ENCODE data around the gene PKMYT1. TPM values are rescaled to one million over a fixed set of nuclear protein-coding genes. Genes with fewer than 3 reads are reported as not detected.

PKMYT1 gene
- total and polyA plus RNA-seq, 2 donors (not counting 1 experiment from before 2014, with no cell fraction given), result 1.2 to 2.7 TPM

DNA sequence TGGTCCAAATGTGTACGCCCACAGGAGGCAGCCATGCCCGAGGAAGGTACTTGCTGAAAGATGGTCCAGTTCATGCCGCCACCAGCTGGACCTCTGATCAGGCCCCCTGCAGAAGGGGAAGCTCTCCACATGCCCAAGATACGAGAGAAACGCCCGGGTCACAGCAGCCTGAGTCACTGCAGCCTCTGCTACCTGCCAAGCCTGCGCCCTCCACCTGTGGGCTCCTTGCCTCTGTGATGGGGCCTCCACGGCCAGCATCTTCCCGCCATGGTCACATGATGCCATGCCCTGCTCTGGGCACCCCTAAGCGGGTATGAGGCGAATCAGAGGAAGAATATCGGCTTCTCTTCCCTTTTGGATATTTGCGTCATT lies 29.9 kb downstream of the PKMYT1 start:
- TF ChIP-seq, protein P1, sequence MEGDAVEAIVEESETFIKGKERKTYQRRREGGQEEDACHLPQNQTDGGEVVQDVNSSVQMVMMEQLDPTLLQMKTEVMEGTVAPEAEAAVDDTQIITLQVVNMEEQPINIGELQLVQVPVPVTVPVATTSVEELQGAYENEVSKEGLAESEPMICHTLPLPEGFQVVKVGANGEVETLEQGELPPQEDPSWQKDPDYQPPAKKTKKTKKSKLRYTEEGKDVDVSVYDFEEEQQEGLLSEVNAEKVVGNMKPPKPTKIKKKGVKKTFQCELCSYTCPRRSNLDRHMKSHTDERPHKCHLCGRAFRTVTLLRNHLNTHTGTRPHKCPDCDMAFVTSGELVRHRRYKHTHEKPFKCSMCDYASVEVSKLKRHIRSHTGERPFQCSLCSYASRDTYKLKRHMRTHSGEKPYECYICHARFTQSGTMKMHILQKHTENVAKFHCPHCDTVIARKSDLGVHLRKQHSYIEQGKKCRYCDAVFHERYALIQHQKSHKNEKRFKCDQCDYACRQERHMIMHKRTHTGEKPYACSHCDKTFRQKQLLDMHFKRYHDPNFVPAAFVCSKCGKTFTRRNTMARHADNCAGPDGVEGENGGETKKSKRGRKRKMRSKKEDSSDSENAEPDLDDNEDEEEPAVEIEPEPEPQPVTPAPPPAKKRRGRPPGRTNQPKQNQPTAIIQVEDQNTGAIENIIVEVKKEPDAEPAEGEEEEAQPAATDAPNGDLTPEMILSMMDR (conservative IDR thresholded peaks at IDR 0.05 in 1 of 2, IDR thresholded peaks at IDR 0.05 in 1 of 2; ENCODE audit: low read depth in 1 of 2, low read length in 2 of 2), result no peak
- no peak for TF ChIP-seq EZH2 (IDR thresholded peaks at IDR 0.05; ENCODE audit: low read length, missing control alignments)
- H3K79me2 ChIP-seq (ENCODE audit: control insufficient read depth, insufficient read depth, low read length), result no peaks in the 10 kb centered on the region
- H3K4me1 ChIP-seq (ENCODE audit: control insufficient read depth, extremely low read depth, insufficient read depth, low read length), result no peaks in the 10 kb centered on the region

DNA sequence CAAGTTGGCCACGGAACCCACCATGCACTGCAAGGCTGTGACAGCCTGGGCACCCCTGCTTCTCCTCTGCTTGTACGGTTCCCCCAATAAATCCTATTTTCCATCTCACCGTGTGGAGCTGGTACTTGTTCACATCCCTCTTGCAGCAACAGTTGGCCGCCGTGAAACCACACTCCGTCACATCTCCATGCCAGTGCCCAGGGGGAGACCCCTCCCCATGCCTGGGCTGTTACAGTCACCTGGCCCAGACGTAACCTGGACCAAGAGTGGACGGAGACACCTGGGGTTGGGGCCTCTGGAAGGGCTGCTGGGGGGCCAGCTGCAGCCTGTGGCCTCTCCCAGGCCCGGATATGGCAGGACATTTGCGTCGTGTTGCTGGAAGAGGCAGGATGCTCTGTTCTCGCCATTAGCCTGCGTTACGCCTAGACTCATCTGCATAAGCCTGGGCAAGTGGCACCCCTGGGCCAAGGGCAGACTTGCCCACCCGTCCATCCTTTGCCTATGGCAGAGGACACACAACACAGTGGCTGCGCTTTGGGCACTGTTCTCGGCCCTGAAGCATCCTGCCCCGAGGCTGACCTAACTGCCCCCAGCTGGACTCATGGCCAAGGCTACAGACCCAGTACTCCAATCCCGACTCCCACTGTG lies 30.4 kb downstream of the PKMYT1 start:
- H3K27ac ChIP-seq (ENCODE audit: insufficient read depth, low read length), result no peak overlapping the region
- H3K27me3 ChIP-seq (ENCODE audit: control insufficient read depth, insufficient read depth, low read length), result peaks cover 7% of the 10 kb centered on the region
- no peak for DNase-seq (ENCODE audit: low read depth in 2 of 2)
- H3K4me3 ChIP-seq (replicated peaks in 1 of 4; ENCODE audit: control extremely low read depth in 1 of 4, insufficient read depth in 1 of 4, low read depth in 3 of 4, low read length in 4 of 4), result no peak overlapping the region
- H3K4me2 ChIP-seq (ENCODE audit: extremely low read depth, insufficient read depth, low read length), result no peak overlapping the region
- peaks cover 5% of the 10 kb centered on the region for H3K36me3 ChIP-seq (ENCODE audit: control insufficient read depth, insufficient read depth, low read length)
- TF ChIP-seq, protein P1 (conservative IDR thresholded peaks at IDR 0.05 in 1 of 2, IDR thresholded peaks at IDR 0.05 in 1 of 2; ENCODE audit: low read depth in 1 of 2, low read length in 2 of 2), result no peak
- TF ChIP-seq EZH2 (IDR thresholded peaks at IDR 0.05; ENCODE audit: low read length, missing control alignments), result no peak
- no peak overlapping the region for H3K9ac ChIP-seq (ENCODE audit: insufficient read depth, low read length)
- no peaks in the 10 kb centered on the region for H3K4me1 ChIP-seq (ENCODE audit: control insufficient read depth, extremely low read depth, insufficient read depth, low read length)
- H4K20me1 ChIP-seq (ENCODE audit: control insufficient read depth, extremely low read depth, insufficient read depth, low read length), result no peaks in the 10 kb centered on the region
- H3K79me2 ChIP-seq (ENCODE audit: control insufficient read depth, insufficient read depth, low read length), result no peaks in the 10 kb centered on the region
- H2AFZ ChIP-seq (ENCODE audit: low read length), result no peak overlapping the region
- H3K9me3 ChIP-seq (ENCODE audit: control insufficient read depth, insufficient read depth, low read depth, low read length), result no peaks in the 10 kb centered on the region

More for the DNA sequence above, 29.9 kb downstream of the PKMYT1 start:
- no peak overlapping the region for H2AFZ ChIP-seq (ENCODE audit: low read length)
- no peak overlapping the region for H3K27ac ChIP-seq (ENCODE audit: insufficient read depth, low read length)
- H4K20me1 ChIP-seq (ENCODE audit: control insufficient read depth, extremely low read depth, insufficient read depth, low read length), result no peaks in the 10 kb centered on the region
- H3K9me3 ChIP-seq (ENCODE audit: control insufficient read depth, insufficient read depth, low read depth, low read length), result no peaks in the 10 kb centered on the region
- no peak for DNase-seq (ENCODE audit: low read depth in 2 of 2)
- peaks cover 7% of the 10 kb centered on the region for H3K27me3 ChIP-seq (ENCODE audit: control insufficient read depth, insufficient read depth, low read length)
- H3K4me2 ChIP-seq (ENCODE audit: extremely low read depth, insufficient read depth, low read length), result no peak overlapping the region
- H3K9ac ChIP-seq (ENCODE audit: insufficient read depth, low read length), result no peak overlapping the region
- H3K4me3 ChIP-seq (replicated peaks in 1 of 4; ENCODE audit: control extremely low read depth in 1 of 4, insufficient read depth in 1 of 4, low read depth in 3 of 4, low read length in 4 of 4), result no peak overlapping the region
- peaks cover 5% of the 10 kb centered on the region for H3K36me3 ChIP-seq (ENCODE audit: control insufficient read depth, insufficient read depth, low read length)

DNA sequence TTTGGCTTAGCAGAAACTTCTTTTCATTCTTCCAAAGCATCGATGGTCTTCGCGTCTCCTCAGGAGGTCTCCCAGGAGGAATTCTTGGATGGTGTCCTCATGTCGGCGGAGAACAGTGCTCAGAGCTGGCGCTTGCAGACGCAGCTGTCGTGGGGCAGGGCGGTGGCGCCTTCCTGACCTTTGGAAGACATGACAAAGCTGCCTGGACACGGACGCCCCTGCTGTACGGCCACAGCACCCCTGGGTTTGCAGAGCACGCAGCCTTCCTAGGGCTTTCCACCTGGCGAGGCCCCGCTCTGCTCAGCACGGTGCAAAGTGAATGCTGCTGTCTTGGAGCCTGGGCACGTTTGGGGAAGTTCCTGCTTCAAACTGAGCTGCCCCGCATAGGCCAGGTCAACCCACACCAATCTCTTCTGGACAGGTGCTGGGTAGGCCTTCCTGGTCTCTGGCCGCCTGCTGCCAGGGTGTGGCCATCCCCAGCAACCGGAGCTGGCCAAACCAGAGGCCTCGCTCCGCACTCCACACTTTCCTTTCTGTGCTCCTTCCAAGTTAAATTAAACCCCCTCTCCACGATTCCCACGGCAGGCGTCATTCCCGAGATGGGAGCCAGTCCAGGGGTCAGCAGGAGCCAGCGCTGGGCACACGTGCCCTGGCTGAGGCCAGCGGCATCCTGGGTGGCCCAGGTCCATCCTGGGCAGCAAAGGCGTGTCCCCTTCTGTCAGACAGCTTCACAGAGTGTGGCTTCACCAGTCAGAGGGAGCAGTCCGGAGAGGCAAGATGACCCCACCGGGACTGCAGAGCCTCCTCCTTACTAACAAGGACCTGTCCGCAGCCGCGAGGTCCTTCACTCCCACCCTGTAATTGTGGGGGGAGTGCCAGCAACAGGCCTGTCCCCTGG lies 31.2 kb downstream of the PKMYT1 start:
- no peak for DNase-seq (ENCODE audit: low read depth in 2 of 2)
- TF ChIP-seq, protein P1 (conservative IDR thresholded peaks at IDR 0.05 in 1 of 2, IDR thresholded peaks at IDR 0.05 in 1 of 2; ENCODE audit: low read depth in 1 of 2, low read length in 2 of 2), result no peak
- no peak for TF ChIP-seq EZH2 (IDR thresholded peaks at IDR 0.05; ENCODE audit: low read length, missing control alignments)

More for the DNA sequence above, 31.2 kb downstream of the PKMYT1 start:
- Histone ChIP-seq H3K9me3 (ENCODE audit: control insufficient read depth, insufficient read depth, low read depth, low read length) (no peaks in the 10 kb centered on the region), H3K4me1 (ENCODE audit: control insufficient read depth, extremely low read depth, insufficient read depth, low read length) (no peaks in the 10 kb centered on the region), H3K36me3 (ENCODE audit: control insufficient read depth, insufficient read depth, low read length) (peaks cover 5% of the 10 kb centered on the region), H3K4me2 (ENCODE audit: extremely low read depth, insufficient read depth, low read length) (no peak overlapping the region), H2AFZ (ENCODE audit: low read length) (no peak overlapping the region), H3K9ac (ENCODE audit: insufficient read depth, low read length) (no peak overlapping the region), H3K27ac (ENCODE audit: insufficient read depth, low read length) (no peak overlapping the region), H4K20me1 (ENCODE audit: control insufficient read depth, extremely low read depth, insufficient read depth, low read length) (no peaks in the 10 kb centered on the region), H3K27me3 (ENCODE audit: control insufficient read depth, insufficient read depth, low read length) (peaks cover 6% of the 10 kb centered on the region), H3K4me3 (replicated peaks in 1 of 4; ENCODE audit: control extremely low read depth in 1 of 4, insufficient read depth in 1 of 4, low read depth in 3 of 4, low read length in 4 of 4) (no peak overlapping the region), H3K79me2 (ENCODE audit: control insufficient read depth, insufficient read depth, low read length) (no peaks in the 10 kb centered on the region)
